NB4 (cell line): ENCODE measurements around the gene C1orf21.

Source experiments
- MYC ChIP-seq: IDR thresholded peaks from 2 replicates; pipeline ENCODE4 v1.6.1; 2011; ENCODE audit warnings: low read depth, low read length
- POLR2A ChIP-seq: IDR thresholded peaks from 2 replicates; pipeline ENCODE4 v1.6.1; 2011; ENCODE audit warnings: mild to moderate bottlenecking; ENCODE audit not compliant: insufficient read length; ENCODE audit errors: extremely low read depth
- TF ChIP-seq, protein P1 (sequence below): IDR thresholded peaks from one replicate; pipeline ENCODE4 v1.5.1; 2012; ENCODE audit warnings: low read depth, low read length
- TF ChIP-seq, protein P2 (sequence below): IDR thresholded peaks from 2 replicates; pipeline ENCODE4 v1.6.1; 2011; ENCODE audit warnings: low read depth, low read length

DNA sequence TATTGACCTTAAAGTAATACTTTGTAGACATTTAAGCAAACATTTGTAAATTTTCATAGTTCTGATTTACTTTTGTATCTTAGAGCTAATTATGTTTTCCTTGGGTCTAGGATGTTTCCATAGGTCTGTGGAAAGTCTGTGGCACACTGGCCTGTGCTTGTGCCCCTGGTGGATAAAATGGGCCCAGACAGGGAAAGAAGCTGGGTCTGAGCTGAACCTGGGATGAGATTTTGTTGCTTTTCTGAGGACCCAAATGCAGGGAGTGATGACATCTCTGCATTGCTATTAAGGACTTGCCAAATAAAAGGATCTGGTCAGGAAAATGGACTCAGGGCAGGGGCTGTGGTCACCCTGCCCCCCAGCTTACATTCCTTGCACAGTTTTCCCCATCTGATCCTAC is 41.8 kb downstream of the C1orf21 start:
- TF ChIP-seq, protein P1, sequence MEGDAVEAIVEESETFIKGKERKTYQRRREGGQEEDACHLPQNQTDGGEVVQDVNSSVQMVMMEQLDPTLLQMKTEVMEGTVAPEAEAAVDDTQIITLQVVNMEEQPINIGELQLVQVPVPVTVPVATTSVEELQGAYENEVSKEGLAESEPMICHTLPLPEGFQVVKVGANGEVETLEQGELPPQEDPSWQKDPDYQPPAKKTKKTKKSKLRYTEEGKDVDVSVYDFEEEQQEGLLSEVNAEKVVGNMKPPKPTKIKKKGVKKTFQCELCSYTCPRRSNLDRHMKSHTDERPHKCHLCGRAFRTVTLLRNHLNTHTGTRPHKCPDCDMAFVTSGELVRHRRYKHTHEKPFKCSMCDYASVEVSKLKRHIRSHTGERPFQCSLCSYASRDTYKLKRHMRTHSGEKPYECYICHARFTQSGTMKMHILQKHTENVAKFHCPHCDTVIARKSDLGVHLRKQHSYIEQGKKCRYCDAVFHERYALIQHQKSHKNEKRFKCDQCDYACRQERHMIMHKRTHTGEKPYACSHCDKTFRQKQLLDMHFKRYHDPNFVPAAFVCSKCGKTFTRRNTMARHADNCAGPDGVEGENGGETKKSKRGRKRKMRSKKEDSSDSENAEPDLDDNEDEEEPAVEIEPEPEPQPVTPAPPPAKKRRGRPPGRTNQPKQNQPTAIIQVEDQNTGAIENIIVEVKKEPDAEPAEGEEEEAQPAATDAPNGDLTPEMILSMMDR = no peak
- TF ChIP-seq POLR2A = no peak
- TF ChIP-seq MYC = no peak
- TF ChIP-seq, protein P2, sequence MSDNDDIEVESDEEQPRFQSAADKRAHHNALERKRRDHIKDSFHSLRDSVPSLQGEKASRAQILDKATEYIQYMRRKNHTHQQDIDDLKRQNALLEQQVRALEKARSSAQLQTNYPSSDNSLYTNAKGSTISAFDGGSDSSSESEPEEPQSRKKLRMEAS = no peak
